Measurements from ENCODE around the gene FBXO27. TPM values are rescaled to one million over a fixed set of nuclear protein-coding genes. Genes with fewer than 3 reads are reported as not detected.

FBXO27 gene
- polyA plus RNA-seq, 3 donors = not detected

GRCh38 chr19:39024875-39025641 is 7.3 kb downstream of the FBXO27 start:
- no peaks in the 10 kb centered on the region for H3K36me3 Mint-ChIP-seq

DNA sequence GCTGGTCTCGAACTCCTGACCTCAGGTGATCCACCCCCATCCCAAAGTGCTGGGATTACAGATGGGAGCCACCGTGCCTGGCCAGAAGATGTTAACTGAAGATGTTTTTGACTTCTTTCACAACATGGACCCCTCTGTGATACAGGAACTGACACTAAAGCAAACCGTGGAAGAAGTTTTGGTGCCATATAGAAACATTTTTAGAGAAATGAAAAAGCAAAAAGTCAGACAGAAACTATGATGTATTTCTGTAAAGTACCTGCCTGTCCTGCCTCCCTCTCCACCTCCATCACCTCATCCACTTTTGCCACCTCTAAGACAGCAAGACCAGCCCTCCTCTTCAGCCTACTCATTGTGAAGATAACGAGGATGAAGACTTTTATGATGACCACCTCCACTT is 11.3 kb downstream of the FBXO27 start:
- no peak overlapping the region for H3K4me3 Mint-ChIP-seq
- H4K20me1 ChIP-seq (ENCODE audit: insufficient read depth, low read length) = no peaks in the 10 kb centered on the region
- no peak for TF ChIP-seq CTCF (IDR thresholded peaks at IDR 0.05)
- no peaks in the 10 kb centered on the region for H3K36me3 Mint-ChIP-seq
- H3K36me3 ChIP-seq (replicated peaks in 1 of 2; ENCODE audit: control insufficient read depth in 1 of 2, insufficient read depth in 2 of 2, low read length in 2 of 2) = no peaks in the 10 kb centered on the region
- H3K27me3 ChIP-seq (ENCODE audit: control insufficient read depth in 2 of 2, insufficient read depth in 2 of 2, low read length in 2 of 2) = no peaks in the 10 kb centered on the region
- no peak overlapping the region for H3K27ac Mint-ChIP-seq
- H3K79me2 ChIP-seq (ENCODE audit: insufficient read depth, low read length) = no peaks in the 10 kb centered on the region
- no peaks in the 10 kb centered on the region for H3K9me3 ChIP-seq (replicated peaks in 1 of 2; ENCODE audit: control insufficient read depth in 1 of 2, insufficient read depth in 1 of 2, low read length in 2 of 2)
- H3K9me3 Mint-ChIP-seq = peaks cover 0 to 20% (median 8%) of the 10 kb centered on the region in 7 donors
- H3K27ac ChIP-seq (ENCODE audit: low read depth in 1 of 2, low read length in 2 of 2) = no peak overlapping the region
- H3K4me3 ChIP-seq (replicated peaks in 1 of 3; ENCODE audit: low read depth in 2 of 3, low read length in 3 of 3) = no peak overlapping the region
- H3K4me1 Mint-ChIP-seq = no peaks in the 10 kb centered on the region
- H3K27me3 Mint-ChIP-seq (ENCODE audit: low read depth in 3 of 3) = peaks cover 9 to 13% (median 11%) of the 10 kb centered on the region in 3 donors
- no CpG with 5 or more reads among the region's 4 CpGs for WGBS (ENCODE audit: insufficient coverage)
- intact Hi-C loops (cut with micrococcal nuclease) = no loop called here
- no peaks in the 10 kb centered on the region for H3K4me1 ChIP-seq (ENCODE audit: control insufficient read depth in 1 of 2, insufficient read depth in 2 of 2, low read length in 2 of 2)
- no peak overlapping the region for H3K9ac ChIP-seq (ENCODE audit: insufficient read depth, low read length, poor library complexity, severe bottlenecking)
- no peak overlapping the region for H3K4me2 ChIP-seq (replicated peaks; ENCODE audit: extremely low read depth, low read length, poor library complexity, severe bottlenecking)
- no peak for DNase-seq
- H2AFZ ChIP-seq (ENCODE audit: insufficient read depth, low read depth, low read length, poor library complexity, severe bottlenecking) = no peak overlapping the region

More at GRCh38 chr19:39024875-39025641, 7.3 kb downstream of the FBXO27 start:
- Histone ChIP-seq H3K27me3 (ENCODE audit: control insufficient read depth in 2 of 2, insufficient read depth in 2 of 2, low read length in 2 of 2) (peaks cover under 1 to 3% of the 10 kb centered on the region in 2 donors), H3K79me2 (ENCODE audit: insufficient read depth, low read length) (no peaks in the 10 kb centered on the region), H3K4me2 (replicated peaks; ENCODE audit: extremely low read depth, low read length, poor library complexity, severe bottlenecking) (no peak overlapping the region), H3K4me3 (replicated peaks in 1 of 3; ENCODE audit: low read depth in 2 of 3, low read length in 3 of 3) (no peak overlapping the region), H4K20me1 (ENCODE audit: insufficient read depth, low read length) (no peaks in the 10 kb centered on the region), H2AFZ (ENCODE audit: insufficient read depth, low read depth, low read length, poor library complexity, severe bottlenecking) (no peak overlapping the region), H3K36me3 (replicated peaks in 1 of 2; ENCODE audit: control insufficient read depth in 1 of 2, insufficient read depth in 2 of 2, low read length in 2 of 2) (no peaks in the 10 kb centered on the region), H3K27ac (ENCODE audit: low read depth in 1 of 2, low read length in 2 of 2) (no peak overlapping the region), H3K9me3 (replicated peaks in 1 of 2; ENCODE audit: control insufficient read depth in 1 of 2, insufficient read depth in 1 of 2, low read length in 2 of 2) (peaks cover 10 to 11% of the 10 kb centered on the region in 2 donors), H3K9ac (ENCODE audit: insufficient read depth, low read length, poor library complexity, severe bottlenecking) (no peak overlapping the region), H3K4me1 (ENCODE audit: control insufficient read depth in 1 of 2, insufficient read depth in 2 of 2, low read length in 2 of 2) (no peaks in the 10 kb centered on the region)
- DNase-seq = no peak
- H3K9me3 Mint-ChIP-seq = peaks cover 4 to 26% (median 18%) of the 10 kb centered on the region in 7 donors
- WGBS (ENCODE audit: insufficient coverage) = 94% methylated on average over 11 of the region's 14 CpGs
- intact Hi-C loops (cut with micrococcal nuclease) = no loop called here
- H3K27ac Mint-ChIP-seq = no peak overlapping the region
- peaks cover 14 to 23% (median 17%) of the 10 kb centered on the region in 3 donors for H3K27me3 Mint-ChIP-seq (ENCODE audit: low read depth in 3 of 3)
- H3K4me3 Mint-ChIP-seq = no peak overlapping the region
- no peaks in the 10 kb centered on the region for H3K4me1 Mint-ChIP-seq
- no peak for TF ChIP-seq CTCF (IDR thresholded peaks at IDR 0.05)

All from CD14-positive monocyte (primary cell).